Fibroblast of the conjunctiva (primary cell): ENCODE measurements around the gene THSD7B.
"Not testable (repeated sequence)": the region's sequence is repeated elsewhere in the genome, so short reads cannot be mapped to it uniquely, and the experiment has no call there.

Experiments used
- DNase-seq: peaks from one replicate; pipeline ENCODE4 v3.0.0-alpha.2; 2010; ENCODE audit warnings: low read depth

The THSD7B gene

DNA sequence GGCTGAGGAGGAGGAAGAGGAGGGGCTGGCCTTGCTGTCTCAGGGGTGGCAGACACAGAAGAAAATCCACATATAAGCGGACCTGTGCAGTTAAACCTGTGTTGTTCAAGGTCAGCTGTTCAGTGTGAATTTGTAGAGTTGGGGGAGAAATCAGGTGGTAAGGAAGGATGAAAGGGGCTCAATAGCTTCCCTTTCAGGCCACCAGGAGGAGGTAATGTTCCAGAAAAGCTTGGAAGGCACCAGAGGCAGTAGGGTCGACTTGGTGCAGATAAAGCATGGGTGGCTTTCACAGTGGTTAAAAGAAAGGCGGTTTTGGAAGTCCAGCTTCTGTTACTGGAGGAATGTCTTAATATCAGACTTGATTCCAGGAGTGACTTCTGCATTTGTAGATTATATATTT, 167.4 kb downstream of the THSD7B start:
- peak; percentile 1 for DNase-seq

DNA sequence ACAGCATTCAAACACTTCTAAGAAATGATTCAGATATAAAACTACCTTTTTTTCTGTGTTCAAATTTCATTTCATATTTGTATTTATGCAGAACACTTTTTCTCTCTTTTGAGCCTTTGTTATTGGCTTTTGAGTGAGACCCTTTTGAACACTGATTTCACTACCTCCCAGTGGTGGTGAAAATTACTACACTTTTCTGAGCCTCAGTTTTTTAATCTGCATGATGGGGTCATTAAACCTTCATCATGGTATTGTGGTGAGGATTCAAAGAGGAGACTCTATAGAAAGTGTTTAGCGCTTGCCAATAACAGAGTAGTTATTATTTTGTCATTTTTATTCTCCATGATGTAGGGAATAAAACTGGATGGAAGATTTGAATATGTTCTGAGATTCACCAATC, 169.8 kb downstream of the THSD7B start:
- DNase-seq: no peak

DNA sequence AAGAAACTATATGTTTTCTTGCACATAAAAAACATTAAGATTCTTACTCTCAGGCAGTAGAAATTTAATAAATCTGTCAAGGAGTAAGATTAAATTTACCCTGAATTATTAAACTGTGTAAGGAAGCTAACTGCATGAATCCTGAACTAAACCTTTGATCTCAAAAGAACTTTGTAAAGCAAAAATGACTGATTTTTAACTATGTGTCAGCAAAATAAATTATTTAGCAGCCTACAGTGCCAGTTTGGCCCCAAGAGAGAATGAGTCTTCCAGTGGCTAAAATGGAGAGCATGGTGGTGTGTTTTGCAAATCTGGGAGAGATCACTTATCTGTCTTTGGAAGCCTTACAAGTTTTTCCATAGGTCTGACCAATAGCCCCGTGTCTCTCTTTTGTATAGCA, 190.7 kb downstream of the THSD7B start:
- no peak for DNase-seq

DNA sequence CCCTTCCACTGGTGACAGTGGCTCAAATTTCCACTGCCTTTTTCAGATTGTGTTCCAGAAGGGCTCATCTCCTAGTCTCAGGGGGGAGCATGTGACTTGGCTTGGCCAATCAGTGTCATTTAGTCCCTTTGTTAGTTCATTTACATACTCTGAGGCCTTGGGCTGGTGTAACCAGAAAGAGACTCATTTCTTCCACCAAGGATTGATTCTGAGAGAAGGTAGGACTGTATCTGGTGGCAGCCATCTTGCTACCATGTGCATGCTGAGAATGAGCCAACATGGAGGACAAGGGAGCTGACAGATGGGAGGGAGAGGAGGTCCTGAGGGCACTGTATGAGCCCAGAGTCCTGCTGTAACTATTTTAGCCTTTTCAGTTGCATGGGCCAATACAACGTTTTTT, 191.7 kb downstream of the THSD7B start:
- no peak for DNase-seq

DNA sequence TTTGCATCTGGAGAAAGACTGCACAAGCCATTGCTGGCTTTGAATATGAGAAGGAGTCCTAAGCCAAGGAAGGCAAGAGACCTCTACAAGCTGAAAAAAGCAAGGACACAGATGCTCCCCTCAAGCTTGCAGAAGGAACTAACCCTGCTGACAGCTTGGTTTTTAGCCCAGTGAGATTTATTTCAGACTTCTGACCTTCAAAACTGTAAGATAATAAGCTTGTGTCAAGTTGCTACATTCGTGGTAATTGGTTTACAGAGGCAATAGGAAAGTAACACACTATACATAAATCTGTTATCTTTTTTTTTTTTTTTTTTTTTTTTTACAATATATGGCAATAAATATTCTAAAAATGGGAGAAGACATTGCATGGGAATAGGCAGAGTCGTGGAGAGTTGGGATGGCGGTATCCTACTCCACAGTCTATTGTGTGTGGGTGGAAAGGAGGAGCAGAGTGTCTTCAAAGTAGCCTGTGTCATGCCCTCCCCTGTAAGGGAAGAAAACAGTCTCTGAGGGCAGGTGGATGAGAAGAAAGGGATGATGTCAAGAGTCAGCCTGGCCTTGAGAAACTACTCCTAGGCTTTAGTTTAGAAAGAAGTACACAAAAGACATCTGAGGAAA, 196.9 kb downstream of the THSD7B start:
- no peak for DNase-seq

DNA sequence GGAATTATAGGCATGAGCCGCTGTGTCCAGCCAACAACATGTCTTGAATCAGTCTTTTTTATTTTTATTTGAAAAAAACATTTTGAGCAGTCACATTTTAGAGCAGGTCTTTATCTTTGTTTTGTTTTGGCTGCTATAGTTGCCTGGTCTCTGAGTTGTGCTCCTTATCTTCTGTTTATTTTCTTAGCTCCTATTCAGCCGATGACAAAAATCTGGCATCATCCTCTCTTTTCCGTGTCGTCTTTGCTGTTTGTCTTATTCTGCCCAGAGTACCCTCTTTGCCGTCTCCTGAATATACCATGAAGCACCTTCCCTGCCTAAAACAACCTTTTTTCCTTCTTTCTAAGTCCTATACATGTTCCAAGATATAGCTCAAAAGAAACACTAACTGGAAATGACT, 201.1 kb downstream of the THSD7B start:
- no peak for DNase-seq

DNA sequence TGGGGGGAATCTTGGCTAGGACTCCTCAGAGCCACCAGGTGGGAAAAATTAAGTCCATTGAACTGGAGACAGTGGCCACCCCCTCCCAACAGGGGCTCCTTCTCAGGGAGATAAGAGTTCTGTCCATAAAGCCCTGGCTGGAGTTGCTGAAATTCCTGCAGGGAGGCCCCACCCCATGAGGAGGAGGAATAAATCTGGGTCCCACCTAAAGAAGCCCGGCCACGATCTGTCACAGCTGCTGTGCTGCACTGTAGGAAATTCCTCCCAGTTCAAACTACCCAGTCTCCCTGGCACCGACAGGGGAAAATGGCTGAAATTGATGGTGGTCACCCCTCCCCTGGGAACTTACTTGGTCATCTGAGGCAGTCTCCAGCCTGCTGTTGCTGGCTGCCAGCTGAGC, 215.0 kb downstream of the THSD7B start:
- DNase-seq: no peak

DNA sequence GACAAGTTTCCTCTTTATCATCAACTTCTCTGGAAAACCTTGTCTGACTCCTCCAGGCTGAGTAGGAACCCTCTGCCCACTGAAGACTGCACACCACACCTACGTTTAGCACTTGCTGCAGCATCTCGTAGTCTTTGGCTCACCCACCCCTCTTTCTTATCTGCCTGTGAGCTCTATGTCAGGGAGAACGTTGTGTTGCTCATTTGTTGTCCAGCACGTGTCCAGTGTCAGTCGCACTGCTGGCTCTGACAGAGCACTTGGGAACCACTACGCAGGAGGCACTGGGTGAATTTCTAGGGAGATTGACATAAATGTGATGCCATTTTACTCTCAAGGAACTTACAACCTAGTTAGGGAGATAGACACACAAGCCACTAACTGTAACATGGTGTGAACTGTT, 216.3 kb downstream of the THSD7B start:
- DNase-seq: not testable (repeated sequence)

DNA sequence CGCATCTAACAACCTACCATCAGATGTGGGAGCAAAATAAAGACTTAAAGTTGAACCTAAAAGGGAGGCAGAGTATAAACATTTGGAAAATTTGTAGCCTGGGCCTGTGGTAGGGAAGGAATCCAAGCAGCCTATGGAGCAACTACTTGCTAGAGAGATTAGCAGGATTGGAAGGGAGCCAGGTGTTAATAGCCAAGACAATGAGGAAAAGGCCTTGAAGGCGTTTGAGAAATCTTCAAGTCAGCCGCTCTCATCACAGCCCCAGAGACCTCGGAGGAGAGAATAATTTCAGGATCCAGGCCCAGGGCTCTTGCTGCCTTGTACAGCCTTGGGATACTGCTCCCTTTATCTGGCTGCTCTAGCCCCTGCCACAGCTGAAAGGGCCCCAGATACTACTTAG, 219.7 kb downstream of the THSD7B start:
- DNase-seq: no peak

DNA sequence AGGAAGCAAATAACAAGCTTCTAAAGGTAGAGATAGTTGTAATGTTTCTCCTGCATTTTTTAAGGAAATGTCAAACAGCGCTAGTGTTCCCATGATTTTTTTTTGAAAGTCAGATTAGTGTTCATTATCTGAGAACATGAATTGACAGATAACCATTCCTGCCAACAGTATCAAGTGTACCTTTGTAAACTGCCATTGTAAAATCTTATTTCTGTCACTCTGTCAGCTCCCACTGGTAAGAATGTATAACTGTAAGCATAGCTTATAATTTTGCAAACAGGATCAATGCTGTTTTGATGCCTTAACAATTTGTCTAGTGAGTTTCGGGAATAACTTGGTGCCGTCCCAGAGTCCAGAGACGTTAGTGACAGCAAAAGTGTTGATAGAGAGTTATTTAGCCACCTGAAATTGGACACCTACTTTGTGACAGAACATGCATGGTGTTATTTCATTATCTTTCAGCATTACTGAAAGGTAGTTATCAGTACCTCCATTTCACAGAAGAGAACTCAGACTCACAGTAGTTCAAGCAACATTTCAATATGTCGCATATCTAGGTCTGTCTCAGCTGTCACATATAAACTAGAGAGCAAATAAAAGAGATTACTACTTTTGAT, 221.4 kb downstream of the THSD7B start:
- no peak for DNase-seq

DNA sequence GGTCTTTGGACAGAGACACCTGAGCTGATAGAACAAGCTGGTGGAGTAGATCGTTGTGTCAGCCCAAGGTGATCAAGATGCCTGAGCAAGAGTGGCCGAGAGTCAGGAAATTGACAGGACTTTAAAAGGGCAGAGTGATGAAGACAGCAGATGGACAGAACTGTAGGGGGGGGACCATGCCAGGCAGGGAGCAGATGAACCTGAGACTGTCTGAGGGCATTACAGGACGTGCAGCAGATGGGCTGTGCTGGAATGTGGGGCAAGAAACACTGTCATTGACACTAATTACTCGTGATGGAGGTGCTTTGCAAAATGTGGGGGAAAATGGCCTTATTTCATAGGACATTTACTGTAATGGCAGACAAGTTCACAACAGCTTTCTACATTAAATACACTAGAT, 225.0 kb downstream of the THSD7B start:
- no peak for DNase-seq

DNA sequence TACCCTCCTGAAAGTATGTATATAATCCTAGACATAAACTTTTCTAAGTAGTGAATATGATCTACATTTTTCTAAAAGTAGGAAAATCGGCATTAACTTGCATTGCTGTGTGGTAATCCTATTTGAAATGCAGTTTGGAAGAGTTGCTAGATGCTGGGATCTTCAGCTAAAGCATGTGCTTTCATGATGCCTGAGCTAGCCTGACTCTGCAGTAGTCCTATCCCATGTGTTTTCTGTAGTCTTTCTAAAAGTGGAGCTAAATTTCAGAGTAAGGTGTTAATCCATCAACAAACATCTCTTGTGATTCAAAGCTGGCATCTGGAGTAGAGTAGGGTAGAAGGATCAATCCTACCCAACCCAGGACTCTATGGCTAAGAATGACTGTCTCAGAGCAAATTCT, 229.4 kb downstream of the THSD7B start:
- no peak for DNase-seq

DNA sequence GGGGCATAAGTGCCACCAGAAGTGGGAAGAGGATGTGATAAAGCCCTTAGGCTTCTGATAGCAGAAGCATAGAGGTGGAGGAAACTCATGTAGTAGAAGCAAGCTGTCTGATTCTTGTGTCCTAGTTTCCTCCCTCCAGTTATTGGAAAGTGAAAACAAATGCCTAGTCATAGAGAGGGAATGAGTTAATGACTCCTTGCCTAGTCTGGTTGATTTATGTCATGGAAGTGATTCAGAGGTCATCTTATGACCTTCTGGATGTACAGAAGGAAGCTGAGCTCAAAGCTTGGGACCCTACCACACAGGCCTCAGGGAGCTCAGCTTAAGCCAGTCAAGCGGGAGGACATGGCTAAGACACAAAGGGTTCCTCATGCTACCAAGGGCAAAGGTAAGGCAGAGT, 232.2 kb downstream of the THSD7B start:
- DNase-seq: no peak

DNA sequence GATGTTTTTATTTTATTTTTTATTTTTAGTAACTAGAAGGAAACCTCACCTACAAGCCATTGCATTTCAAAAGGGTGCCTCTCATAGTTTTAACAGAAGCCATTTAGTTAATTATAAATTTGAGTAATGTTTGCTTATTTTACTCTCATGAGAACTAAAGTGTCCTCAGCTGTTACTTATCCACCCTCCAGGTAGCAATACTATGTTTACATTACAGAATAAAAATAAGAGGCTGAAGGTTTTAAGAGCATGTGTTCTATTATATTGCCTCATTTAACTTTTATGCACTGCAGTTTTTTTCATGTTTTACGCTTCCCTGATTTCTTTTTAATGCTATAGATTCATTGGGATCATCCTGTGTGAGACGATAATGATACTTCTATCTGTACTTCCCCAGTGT, 235.5 kb downstream of the THSD7B start:
- no peak for DNase-seq

DNA sequence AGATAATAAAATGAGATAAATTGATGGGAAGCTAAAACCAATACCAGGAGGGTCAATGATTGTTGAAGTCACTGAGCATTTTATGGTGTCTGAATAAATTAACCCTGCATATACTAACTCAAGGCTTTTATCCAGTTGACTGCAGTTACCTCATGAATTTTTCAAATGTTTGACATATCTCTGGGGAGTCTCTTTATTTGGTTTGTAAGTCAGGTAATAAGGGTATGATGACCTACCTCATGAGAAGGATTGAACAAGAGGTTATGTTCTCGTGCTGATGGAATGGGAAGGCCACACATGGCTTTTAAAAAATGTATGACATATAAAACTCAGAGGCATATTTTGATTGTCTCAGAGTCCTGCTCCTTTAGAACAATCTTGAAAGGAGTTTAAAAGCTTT, 237.6 kb downstream of the THSD7B start:
- DNase-seq: no peak

DNA sequence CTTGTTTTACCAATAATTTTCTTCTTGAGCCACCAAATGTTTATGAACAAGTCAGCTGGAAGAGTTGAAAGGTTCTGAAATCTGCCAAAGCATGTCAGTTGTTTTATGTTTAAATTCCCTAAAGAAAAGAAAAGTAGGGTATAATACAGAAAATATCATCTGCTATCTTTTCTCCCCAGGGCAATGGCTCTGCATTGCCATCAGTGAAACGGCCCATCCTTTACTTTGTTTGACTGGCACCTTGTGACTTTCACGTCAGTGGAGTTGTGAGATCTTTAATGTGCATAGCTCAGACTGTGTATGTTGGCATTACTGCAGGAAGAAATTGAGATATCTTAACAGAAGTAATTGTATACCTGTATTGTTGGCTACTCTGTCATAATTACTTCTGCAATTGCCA, 239.9 kb downstream of the THSD7B start:
- no peak for DNase-seq

DNA sequence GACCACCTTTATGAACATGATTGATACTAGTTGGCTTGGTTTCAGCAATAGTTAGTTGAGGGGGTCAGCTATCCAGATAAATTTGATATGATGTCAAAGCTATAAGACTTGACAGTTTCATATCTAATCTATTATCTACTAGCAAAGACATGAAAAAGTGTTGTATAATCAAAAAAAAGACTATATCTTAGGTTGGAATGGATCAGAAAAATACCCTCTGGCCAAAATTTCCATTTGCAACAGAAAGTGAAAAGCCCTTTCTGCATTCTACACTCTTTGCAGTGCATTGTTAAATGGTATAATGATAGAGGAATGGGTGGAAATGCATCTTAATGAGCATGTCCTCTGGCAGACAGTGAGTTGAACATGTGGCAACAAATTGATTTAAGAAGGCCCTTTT, 242.6 kb downstream of the THSD7B start:
- no peak for DNase-seq

DNA sequence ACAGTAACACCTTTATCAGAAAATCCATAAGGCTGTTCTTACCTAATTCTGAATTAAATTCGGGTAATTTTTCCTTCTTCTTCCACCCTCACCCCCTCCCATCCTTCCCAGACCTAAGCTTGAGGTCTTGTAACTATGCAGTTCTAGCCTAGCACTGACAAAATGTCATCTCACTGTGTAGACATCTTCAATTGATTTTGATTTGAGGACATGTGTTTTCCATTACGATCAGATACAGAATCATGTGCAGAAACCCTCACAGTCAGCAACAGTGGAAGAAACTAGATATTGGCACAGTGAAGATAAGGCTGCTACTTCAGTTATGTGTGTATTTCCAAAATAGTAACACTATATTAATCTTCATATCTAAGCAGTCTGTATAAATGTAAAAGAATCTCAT, 244.6 kb downstream of the THSD7B start:
- DNase-seq: no peak

DNA sequence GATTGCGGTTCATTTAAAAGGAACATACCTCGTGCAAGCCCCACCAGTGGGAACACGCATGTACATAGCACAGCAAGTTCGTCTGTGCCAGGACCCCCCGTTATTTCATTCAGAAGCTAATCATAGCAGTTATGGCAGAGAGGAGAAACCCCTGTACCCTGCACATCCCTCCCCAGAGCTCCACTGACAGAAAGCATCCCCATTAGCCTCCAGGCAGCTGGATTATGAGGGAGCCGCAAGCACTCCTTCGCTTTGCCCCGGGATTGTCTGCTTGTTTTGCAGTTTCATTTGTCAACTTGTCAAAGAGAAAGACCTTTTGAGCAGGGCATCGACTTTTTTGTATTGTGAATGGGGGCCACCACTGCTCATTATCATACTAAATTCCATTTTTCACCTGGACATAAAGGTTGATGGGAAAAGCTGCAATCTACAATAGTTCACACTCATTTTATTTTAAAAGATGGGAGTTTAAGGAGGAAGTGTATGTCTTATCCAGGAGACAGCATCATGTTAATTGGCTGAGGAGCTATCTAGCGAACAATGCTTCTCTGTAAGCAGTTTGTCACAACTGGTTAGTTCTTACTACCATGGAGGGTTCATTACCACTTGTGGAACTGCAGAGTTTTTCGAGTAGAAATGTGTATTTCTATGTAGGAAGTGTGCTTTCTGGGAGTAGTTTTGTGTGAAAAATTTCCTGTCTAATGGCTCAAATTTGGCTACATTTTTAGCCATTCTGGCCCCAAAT, 255.3 kb downstream of the THSD7B start:
- no peak for DNase-seq

DNA sequence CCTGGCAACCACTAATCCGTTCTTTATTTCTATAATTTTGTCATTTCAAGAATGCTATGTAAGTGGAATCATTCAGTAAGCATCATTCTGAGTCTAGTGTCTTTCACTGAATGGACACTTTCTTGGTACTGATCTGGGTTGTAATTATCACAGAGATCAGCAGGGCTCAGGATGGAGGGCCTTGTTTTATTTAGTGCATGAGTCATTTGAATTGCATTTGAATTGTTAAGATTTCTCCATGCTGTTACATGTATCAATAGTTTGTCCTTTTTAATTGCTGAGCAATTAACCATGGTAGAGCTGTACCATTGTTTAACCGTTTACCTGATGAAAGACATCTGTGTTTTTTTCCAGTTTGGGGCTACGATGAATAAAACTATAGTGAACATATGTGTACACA, 256.4 kb downstream of the THSD7B start:
- no peak for DNase-seq

DNA sequence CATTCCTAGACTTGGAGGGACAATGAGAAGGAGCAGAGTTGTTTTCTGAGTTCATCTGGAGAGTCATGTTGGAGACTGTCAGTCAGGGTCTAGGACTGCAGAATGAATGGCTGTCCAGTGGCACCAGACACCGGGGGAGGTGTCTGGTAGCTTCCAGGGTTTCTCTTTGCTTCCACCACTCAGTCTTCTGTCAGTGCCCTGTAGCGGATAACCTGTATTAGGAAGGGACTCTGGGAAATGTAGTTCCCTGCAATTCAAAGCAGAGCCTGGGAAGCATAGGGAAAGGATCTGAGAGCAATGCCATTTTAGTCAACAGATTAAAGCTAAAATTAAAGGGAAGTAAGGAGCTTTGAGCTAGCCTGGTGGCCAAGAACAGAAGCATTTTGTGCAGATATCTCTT, 257.9 kb downstream of the THSD7B start:
- DNase-seq: no peak

DNA sequence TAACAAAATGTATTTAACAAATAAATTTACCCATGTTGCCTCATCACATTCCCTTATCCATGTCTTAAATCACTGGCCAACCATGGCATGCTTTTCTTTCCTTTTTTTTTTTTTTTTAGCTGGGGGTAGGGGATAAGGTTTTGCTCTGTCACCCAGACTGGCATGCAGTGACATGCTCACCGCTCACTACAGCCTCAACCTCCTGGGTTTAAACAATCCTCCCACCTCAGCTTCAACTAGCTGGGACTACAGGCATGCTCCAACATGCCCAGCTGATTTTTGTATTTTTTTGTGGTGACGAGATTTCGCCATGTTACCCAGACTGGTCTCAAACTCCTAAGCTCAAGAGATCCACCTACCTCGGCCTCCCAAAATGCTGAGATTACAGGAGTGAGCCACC, 266.4 kb downstream of the THSD7B start:
- DNase-seq: no peak

DNA sequence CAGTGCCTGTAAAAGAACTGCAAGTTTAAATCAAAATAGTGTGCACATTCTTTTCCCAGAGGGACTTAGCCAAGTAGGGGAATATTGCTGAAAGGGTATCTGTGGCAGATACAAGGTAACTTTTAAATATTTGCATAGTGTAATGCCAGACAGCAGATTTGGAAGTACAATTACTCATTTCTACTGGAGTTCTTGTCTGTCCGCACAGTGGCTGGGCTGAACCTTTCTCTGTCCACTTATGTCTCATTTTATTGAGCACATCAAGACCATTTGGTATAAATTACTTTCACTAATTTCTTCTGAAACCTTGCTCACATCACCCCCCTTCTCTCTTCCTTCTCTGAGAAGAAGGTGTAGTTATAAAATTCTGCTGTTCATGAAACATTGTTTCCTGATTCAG, 271.3 kb downstream of the THSD7B start:
- DNase-seq: no peak
